ENCODE data around the gene AOC2. TPM values are rescaled to one million over a fixed set of nuclear protein-coding genes. Genes with fewer than 3 reads are reported as not detected.
"Not testable (repeated sequence)": the region's sequence is repeated elsewhere in the genome, so short reads cannot be mapped to it uniquely, and the experiment has no call there.

AOC2 gene
- total RNA-seq, 1 donor from 2014 or later, result 6.2 TPM

- peaks cover 15% of the 10 kb centered on the region for H3K36me3 Mint-ChIP-seq (ENCODE audit: low read depth, unreplicated experiment)
Measured at GRCh38 chr17:42871647-42872046, 27.3 kb downstream of the AOC2 start.

DNA sequence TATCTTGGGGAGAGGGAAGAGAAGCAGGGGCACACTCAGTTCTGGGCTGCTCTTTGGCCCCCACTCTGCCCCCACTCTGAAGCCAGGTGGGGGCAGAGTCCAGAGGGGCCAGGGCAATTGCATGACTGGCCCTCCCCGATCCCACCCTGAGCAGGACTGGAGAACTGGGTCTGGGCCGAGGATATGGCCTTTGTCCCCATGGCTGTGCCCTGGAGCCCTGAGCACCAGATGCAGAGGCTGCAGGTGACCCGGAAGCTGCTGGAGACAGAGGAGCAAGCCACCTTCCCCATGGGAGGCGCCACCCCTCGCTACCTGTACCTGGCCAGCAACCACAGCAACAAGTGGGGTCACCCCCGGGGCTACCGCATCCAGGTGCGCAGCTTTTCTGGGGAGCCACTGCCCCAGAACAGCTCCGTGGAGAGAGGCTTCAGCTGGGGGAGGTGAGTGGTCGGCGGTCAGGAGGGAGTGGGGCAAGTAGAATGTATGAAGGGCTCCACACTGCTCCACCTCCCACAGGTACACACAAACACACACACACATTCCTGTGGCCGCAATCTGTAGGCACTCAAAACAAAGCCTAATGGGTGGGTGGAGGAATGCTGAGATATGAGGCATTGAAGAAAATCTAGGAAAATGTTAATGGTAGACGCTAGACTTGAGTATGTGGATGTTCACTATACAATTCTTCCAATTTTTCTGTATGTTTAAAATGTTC, 28.0 kb downstream of the AOC2 start:
- TF ChIP-seq CTCF (IDR thresholded peaks at IDR 0.05; ENCODE audit: unreplicated experiment), result no peak
- no peak overlapping the region for H3K4me3 Mint-ChIP-seq (ENCODE audit: unreplicated experiment)
- H3K36me3 Mint-ChIP-seq (ENCODE audit: low read depth, unreplicated experiment), result peaks cover 19% of the 10 kb centered on the region
- H3K4me1 Mint-ChIP-seq (ENCODE audit: unreplicated experiment), result peaks cover 3% of the 10 kb centered on the region
- H3K9me3 Mint-ChIP-seq (ENCODE audit: unreplicated experiment), result peaks cover 4% of the 10 kb centered on the region
- DNase-seq (ENCODE audit: low spot score), result no peak
- H3K27ac Mint-ChIP-seq (ENCODE audit: unreplicated experiment), result no peak overlapping the region
- peaks cover 5% of the 10 kb centered on the region for H3K27me3 Mint-ChIP-seq (ENCODE audit: unreplicated experiment)

More at GRCh38 chr17:42871647-42872046, 27.3 kb downstream of the AOC2 start:
- no peak for DNase-seq (ENCODE audit: low spot score)
- no peak overlapping the region for H3K27ac Mint-ChIP-seq (ENCODE audit: unreplicated experiment)
- peaks cover 2% of the 10 kb centered on the region for H3K27me3 Mint-ChIP-seq (ENCODE audit: unreplicated experiment)
- no peak for TF ChIP-seq CTCF (IDR thresholded peaks at IDR 0.05; ENCODE audit: unreplicated experiment)
- H3K4me1 Mint-ChIP-seq (ENCODE audit: unreplicated experiment), result no peaks in the 10 kb centered on the region
- H3K4me3 Mint-ChIP-seq (ENCODE audit: unreplicated experiment), result peak overlapping the region; percentile 42
- peaks cover 4% of the 10 kb centered on the region for H3K9me3 Mint-ChIP-seq (ENCODE audit: unreplicated experiment)

- DNase-seq (ENCODE audit: low spot score), result no peak
- Mint-ChIP-seq H3K4me3 (ENCODE audit: unreplicated experiment) (no peak overlapping the region), H3K9me3 (ENCODE audit: unreplicated experiment) (peaks cover 4% of the 10 kb centered on the region), H3K4me1 (ENCODE audit: unreplicated experiment) (peaks cover 6% of the 10 kb centered on the region), H3K27ac (ENCODE audit: unreplicated experiment) (no peak overlapping the region), H3K27me3 (ENCODE audit: unreplicated experiment) (peaks cover 6% of the 10 kb centered on the region), H3K36me3 (ENCODE audit: low read depth, unreplicated experiment) (peaks cover 18% of the 10 kb centered on the region)
- TF ChIP-seq CTCF (IDR thresholded peaks at IDR 0.05; ENCODE audit: unreplicated experiment), result no peak
Measured at GRCh38 chr17:42873315-42873714, 28.9 kb downstream of the AOC2 start.

- not testable (repeated sequence) for H3K4me3 Mint-ChIP-seq (ENCODE audit: unreplicated experiment); H3K9me3 Mint-ChIP-seq (ENCODE audit: unreplicated experiment); DNase-seq (ENCODE audit: low spot score); H3K27me3 Mint-ChIP-seq (ENCODE audit: unreplicated experiment); H3K27ac Mint-ChIP-seq (ENCODE audit: unreplicated experiment)
- peaks cover 15% of the 10 kb centered on the region for H3K36me3 Mint-ChIP-seq (ENCODE audit: low read depth, unreplicated experiment)
- peaks cover 10% of the 10 kb centered on the region for H3K4me1 Mint-ChIP-seq (ENCODE audit: unreplicated experiment)
Measured at GRCh38 chr17:42873932-42874695, 29.7 kb downstream of the AOC2 start.

DNA sequence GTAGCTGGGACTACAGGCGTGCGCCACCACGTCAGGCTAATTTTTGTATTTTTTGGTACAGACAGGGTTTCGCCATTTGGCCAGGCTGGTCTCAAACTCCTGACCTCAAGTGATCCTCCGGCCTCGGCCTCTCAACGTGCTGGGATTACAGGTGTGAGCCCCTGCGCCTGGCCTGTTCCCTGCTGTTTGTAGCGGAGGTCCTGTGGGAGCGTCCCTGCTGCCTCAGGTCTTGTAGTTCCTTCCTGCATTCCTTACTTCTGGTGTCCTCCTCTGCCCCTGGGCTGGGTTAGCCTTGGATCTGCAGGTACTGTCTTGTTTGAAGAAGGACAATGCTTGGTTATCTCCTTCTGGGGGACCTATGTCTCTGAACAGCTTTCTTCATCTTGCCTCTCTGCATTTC, 32.7 kb downstream of the AOC2 start:
- Mint-ChIP-seq H3K27ac (ENCODE audit: unreplicated experiment) (no peak overlapping the region), H3K9me3 (ENCODE audit: unreplicated experiment) (no peaks in the 10 kb centered on the region), H3K36me3 (ENCODE audit: low read depth, unreplicated experiment) (peaks cover 4% of the 10 kb centered on the region), H3K4me1 (ENCODE audit: unreplicated experiment) (peaks cover 10% of the 10 kb centered on the region), H3K27me3 (ENCODE audit: unreplicated experiment) (peaks cover 10% of the 10 kb centered on the region), H3K4me3 (ENCODE audit: unreplicated experiment) (no peak overlapping the region)
- DNase-seq (ENCODE audit: low spot score), result no peak
- TF ChIP-seq CTCF (IDR thresholded peaks at IDR 0.05; ENCODE audit: unreplicated experiment), result no peak
